GM23248 (cell line): Measurements from ENCODE around the gene SRPK3.

ENCODE experiments used
- EZH2 ChIP-seq: fragments of 200-600 bp; sonication (generic); IDR thresholded peaks from 2 replicates; pipeline ENCODE4 v1.6.1; 2018; ENCODE audit warnings: antibody characterized with exemption, mild to moderate bottlenecking; ENCODE audit not compliant: insufficient read depth, poor library complexity, severe bottlenecking
- EZH2phosphoT487 ChIP-seq: fragments of 200-600 bp; sonication (generic); IDR thresholded peaks from 2 replicates; pipeline ENCODE4 v1.6.1; 2018; ENCODE audit warnings: antibody characterized with exemption, moderate library complexity, mild to moderate bottlenecking, low read depth; ENCODE audit not compliant: insufficient read depth

GRCh38 chrX:153740631-153741222 is 40.1 kb upstream of the SRPK3 start:
- TF ChIP-seq EZH2 (no peak), EZH2phosphoT487 (no peak)
